Measurements from ENCODE around the gene KDM7A.

GRCh38 chr7:140069298-140069949 is 107.4 kb downstream of the KDM7A start:
- TF ChIP-seq POLR2A (IDR thresholded peaks at IDR 0.05; ENCODE audit: control extremely low read depth in 1 of 2, low read depth in 2 of 2, low read length in 2 of 2) (no peak), CEBPB (IDR thresholded peaks at IDR 0.05; ENCODE audit: low read depth, low read length) (no peak), CBX5 (IDR thresholded peaks at IDR 0.05; ENCODE audit: low read depth, low read length) (no peak), RFX5 (IDR thresholded peaks at IDR 0.05; ENCODE audit: borderline replicate concordance, low read depth, low read length) (no peak), ZNF274 (IDR thresholded peaks at IDR 0.05; ENCODE audit: borderline replicate concordance, extremely low read depth, low read length) (no peak), FOSL1 (IDR thresholded peaks at IDR 0.05; ENCODE audit: insufficient read depth, low read depth, low read length) (no peak), MAFK (IDR thresholded peaks at IDR 0.05; ENCODE audit: low read depth, low read length) (no peak), E2F6 (IDR thresholded peaks at IDR 0.05) (no peak), CREB1 (IDR thresholded peaks at IDR 0.05) (no peak), GABPA (IDR thresholded peaks at IDR 0.05; ENCODE audit: borderline replicate concordance, insufficient read depth, low read length) (no peak), PHF8 (conservative IDR thresholded peaks at IDR 0.05; ENCODE audit: low read depth, low read length) (no peak), ATF3 (IDR thresholded peaks at IDR 0.05; ENCODE audit: insufficient read depth, low read depth, low read length) (no peak), CTCF (IDR thresholded peaks at IDR 0.05; ENCODE audit: control extremely low read depth in 1 of 3, insufficient read depth in 1 of 3, low read depth in 1 of 3, low read length in 3 of 3) (no peak), RAD21 (IDR thresholded peaks at IDR 0.05 in 1 of 2, conservative IDR thresholded peaks at IDR 0.05 in 1 of 2; ENCODE audit: low read depth in 2 of 2, low read length in 2 of 2) (no peak)
